Ovary (tissue), 9 donors: ENCODE results near the gene LIX1. TPM values are rescaled to one million over a fixed set of nuclear protein-coding genes. Genes with fewer than 3 reads are reported as not detected.

Experiments used
- DNase-seq, 5 donors: peaks; one replicate each; pipeline ENCODE4 v3.0.0-alpha.2; 2019 to 2020
- H3K27ac ChIP-seq, 2 donors: fragments of 200-600 bp; one replicate each; pipeline versions ENCODE4 v1.5.1 to v1.8.0; 2019 to 2022
- H3K27me3 ChIP-seq: fragments of 200-600 bp; one replicate; pipeline ENCODE4 v1.8.0; 2022
- H3K36me3 ChIP-seq: fragments of 200-600 bp; sonication (generic); one replicate; pipeline ENCODE4 v1.5.1; 2019
- H3K4me1 ChIP-seq: one replicate; pipeline ENCODE4 v1.8.1; 2013; ENCODE audit warnings: mild to moderate bottlenecking, moderate library complexity; ENCODE audit not compliant: insufficient read depth
- H3K4me3 ChIP-seq: fragments of 200-600 bp; sonication (generic); one replicate; pipeline ENCODE4 v1.5.1; 2017
- H3K9me3 ChIP-seq, 2 donors: fragments of 200-600 bp in 1 of 2; sonication (generic) in 1 of 2; one replicate each; pipeline versions ENCODE4 v1.5.1 to v1.8.1; 2013 to 2019; ENCODE audit warnings: mild to moderate bottlenecking in 1 of 2, moderate library complexity in 1 of 2
- EP300 ChIP-seq: sonication (generic); formaldehyde crosslinking; IDR thresholded peaks from one replicate; pipeline ENCODE4 v1.6.1; 2017; ENCODE audit warnings: antibody characterized with exemption
- POLR2A ChIP-seq: fragments of 450-650 bp; IDR thresholded peaks from one replicate; pipeline ENCODE4 v1.6.1; 2017; ENCODE audit warnings: antibody characterized with exemption, mild to moderate bottlenecking, moderate library complexity
- WGBS, 3 donors: extraction: QIAGEN DNeasy Blood & Tissue Kit in 1 of 3; methylation state at CpG; one replicate each; pipeline versions ENCODE4 v1.1.5 to v1.1.7; 2013 to 2017; 5-methylcytosine and 5-hydroxymethylcytosine counted together
- intact Hi-C, 4 donors: fragments of 100-400 bp; cut with DNase I; formaldehyde crosslinking; loops; one replicate each; pipeline versions ENCODE4 v1.11.0 to v1.15.1; 2022 to 2023
- polyA plus RNA-seq, 2 donors: library from polyadenylated mRNA; stranded (reverse); fragments of 200-250 nt in 1 of 2; fragments of 350-450 nt in 1 of 2; fragmentation: Illumina TruSeq in 1 of 2; extraction: RNeasy Lipid Tissue Mini Kit (QIAGEN cat#74804) in 1 of 2; gene quantifications; one replicate each; pipeline ENCODE4 v1.2.3, GENCODE V29; 2013 to 2014
- total RNA-seq, 7 donors: library from RNA; depleted of rRNA in 2 of 7; stranded (reverse); fragments of >200 nt in 2 of 7; fragmentation: NEBNext Ultra II Directional in 3 of 7; extraction: Animal tissue kit (Norgen Biotek cat#: 25700) in 3 of 7; gene quantifications; one replicate each; pipeline versions ENCODE4 v1.1.0 to v1.2.4, GENCODE V29; 2016 to 2023
- TF ChIP-seq, protein P1 (sequence below), 3 donors: fragments of 450-650 bp in 2 of 3; fragments of 200-600 bp in 1 of 3; IDR thresholded peaks; one replicate each; pipeline versions ENCODE4 v1.5.1 to v1.8.0; 2016 to 2022; ENCODE audit warnings: antibody characterized with exemption in 3 of 3, mild to moderate bottlenecking in 1 of 3
- donor health status: DM: no; HTN: no; CAD: no; lungs with moderate emphysema.
- donor health status: DM: no; HTN: no; CAD: no.
- donor health status: Bipolar disorder and iron deficiency.
- donor health status: DM: yes; HTN: yes; CAD: no.
- donor health status: DM: no; HTN: no; CAD: no.
- donor health status: DM: yes; HTN: yes; CAD: no.

LIX1 gene
- total and polyA plus RNA-seq, 9 donors, result 0.12 to 0.20 TPM; not detected in 7

DNA sequence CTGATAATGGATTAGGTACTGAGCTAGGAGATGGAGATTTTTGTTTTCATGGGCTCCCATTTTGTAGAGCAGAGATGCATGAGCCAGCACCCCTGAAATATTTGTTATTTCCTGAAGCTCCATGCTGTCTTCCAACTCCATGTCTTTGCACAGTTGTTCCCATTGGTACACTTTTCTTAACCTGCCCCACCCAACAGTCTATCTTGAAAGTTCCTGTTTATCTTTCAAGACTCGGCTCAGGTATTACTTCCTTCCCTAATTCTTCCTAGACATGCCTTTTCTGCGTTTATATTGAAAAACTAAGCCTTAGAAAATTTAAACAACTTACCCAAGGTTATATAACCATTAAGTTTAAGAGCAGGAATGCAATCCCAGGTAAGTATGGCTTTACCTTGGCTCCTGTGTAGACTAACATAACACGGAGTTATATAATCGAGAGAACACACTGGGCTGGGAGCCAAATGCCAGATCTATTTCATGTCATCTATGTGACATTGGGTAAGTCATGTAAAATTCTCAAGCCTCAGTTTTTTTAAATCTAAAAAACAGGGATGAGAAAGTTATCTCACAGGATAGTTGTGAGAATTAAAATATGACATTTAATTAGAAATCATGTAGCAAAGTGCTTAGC lies 67.4 kb downstream of the LIX1 start:
- Histone ChIP-seq H3K36me3 (no peaks in the 10 kb centered on the region), H3K27me3 (no peaks in the 10 kb centered on the region), H3K4me3 (no peak overlapping the region), H3K27ac (no peak overlapping the region), H3K9me3 (no peaks in the 10 kb centered on the region), H3K4me1 (no peaks in the 10 kb centered on the region)
- TF ChIP-seq, protein P1, sequence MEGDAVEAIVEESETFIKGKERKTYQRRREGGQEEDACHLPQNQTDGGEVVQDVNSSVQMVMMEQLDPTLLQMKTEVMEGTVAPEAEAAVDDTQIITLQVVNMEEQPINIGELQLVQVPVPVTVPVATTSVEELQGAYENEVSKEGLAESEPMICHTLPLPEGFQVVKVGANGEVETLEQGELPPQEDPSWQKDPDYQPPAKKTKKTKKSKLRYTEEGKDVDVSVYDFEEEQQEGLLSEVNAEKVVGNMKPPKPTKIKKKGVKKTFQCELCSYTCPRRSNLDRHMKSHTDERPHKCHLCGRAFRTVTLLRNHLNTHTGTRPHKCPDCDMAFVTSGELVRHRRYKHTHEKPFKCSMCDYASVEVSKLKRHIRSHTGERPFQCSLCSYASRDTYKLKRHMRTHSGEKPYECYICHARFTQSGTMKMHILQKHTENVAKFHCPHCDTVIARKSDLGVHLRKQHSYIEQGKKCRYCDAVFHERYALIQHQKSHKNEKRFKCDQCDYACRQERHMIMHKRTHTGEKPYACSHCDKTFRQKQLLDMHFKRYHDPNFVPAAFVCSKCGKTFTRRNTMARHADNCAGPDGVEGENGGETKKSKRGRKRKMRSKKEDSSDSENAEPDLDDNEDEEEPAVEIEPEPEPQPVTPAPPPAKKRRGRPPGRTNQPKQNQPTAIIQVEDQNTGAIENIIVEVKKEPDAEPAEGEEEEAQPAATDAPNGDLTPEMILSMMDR (IDR thresholded peaks at IDR 0.05), result no peak
- no peak for TF ChIP-seq POLR2A
- no peak for TF ChIP-seq EP300
- DNase-seq, result no peak
- intact Hi-C loops, result no loop called here
- 75 to 79% (median 77%) methylated on average over 4 of the region's 4 CpGs for WGBS, 3 donors

DNA sequence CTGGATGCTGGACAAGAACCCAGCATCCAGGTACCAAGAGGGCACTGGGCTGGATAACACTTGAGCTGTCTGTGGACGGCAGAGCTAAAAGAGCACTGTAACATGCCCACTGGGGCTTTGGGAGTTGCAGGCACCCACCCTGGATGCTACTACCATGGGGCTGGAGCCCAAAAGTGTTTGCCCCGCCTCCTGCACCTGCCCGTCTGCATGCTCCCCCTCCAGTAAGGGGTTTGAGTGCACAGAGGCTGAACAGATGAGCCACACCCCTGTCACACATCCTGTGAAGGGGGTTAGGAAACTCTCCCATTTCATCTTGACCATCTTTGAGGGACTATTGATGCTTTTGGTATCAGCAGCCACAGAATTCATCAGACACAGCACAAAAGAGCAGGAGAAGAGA lies 69.0 kb downstream of the LIX1 start:
- TF ChIP-seq EP300, result no peak
- TF ChIP-seq POLR2A, result no peak
- TF ChIP-seq, protein P1 (IDR thresholded peaks at IDR 0.05), result no peak
- H3K9me3 ChIP-seq, result no peaks in the 10 kb centered on the region
- intact Hi-C loops, result no loop called here
- no peak for DNase-seq
- H3K27ac ChIP-seq, result no peak overlapping the region
- no peaks in the 10 kb centered on the region for H3K36me3 ChIP-seq
- no peaks in the 10 kb centered on the region for H3K27me3 ChIP-seq
- no peak overlapping the region for H3K4me3 ChIP-seq
- no peaks in the 10 kb centered on the region for H3K4me1 ChIP-seq
- WGBS, 3 donors, result 93 to 94% (median 94%) methylated on average over 3 of the region's 3 CpGs

DNA sequence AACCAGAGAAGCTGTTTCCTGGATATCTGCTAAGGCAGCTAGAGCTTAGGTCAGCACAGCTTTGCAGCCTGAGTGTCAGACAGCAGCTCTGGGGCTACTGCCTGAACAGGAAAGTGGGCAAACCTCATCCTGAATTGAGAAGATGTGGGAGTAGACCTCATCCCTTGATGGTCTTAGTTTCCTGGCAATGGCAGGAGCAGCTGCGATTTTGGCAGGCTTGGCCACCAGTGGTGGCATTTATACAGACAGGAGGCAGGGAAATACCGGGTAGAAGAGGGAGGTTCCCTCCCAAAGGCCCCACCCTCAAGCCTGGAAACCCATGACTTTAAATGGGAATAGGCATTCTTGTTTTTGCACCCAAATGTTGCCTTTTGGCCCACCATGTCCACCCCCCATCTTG lies 69.7 kb downstream of the LIX1 start:
- H3K4me3 ChIP-seq, result no peak overlapping the region
- 59 to 83% (median 64%) methylated on average over 2 of the region's 2 CpGs for WGBS, 3 donors
- H3K27me3 ChIP-seq, result no peaks in the 10 kb centered on the region
- H3K36me3 ChIP-seq, result no peaks in the 10 kb centered on the region
- TF ChIP-seq, protein P1 (IDR thresholded peaks at IDR 0.05), result no peak
- no peaks in the 10 kb centered on the region for H3K9me3 ChIP-seq
- no peak for DNase-seq
- H3K4me1 ChIP-seq, result no peaks in the 10 kb centered on the region
- intact Hi-C loops, result no loop called here
- no peak overlapping the region for H3K27ac ChIP-seq

DNA sequence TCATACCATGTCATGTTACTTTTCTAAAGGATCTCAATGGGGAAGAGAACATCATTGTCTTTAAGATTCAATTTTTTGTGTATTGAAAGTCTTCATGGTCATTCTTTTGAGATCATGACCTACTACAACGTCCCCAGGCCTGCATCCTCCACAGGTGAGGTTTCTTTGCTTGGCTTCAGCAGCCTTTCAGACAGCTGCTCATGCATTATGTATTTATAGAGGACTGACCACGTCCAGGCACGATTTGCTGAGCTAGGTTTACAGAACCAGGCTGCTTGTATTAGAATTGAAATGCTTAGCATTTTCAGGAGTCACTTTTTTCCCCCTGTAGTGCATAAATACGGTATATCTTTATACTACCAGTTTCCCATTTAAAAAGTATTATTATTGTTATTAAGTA lies 70.4 kb downstream of the LIX1 start:
- Histone ChIP-seq H3K4me1 (no peaks in the 10 kb centered on the region), H3K27ac (no peak overlapping the region), H3K27me3 (no peaks in the 10 kb centered on the region), H3K9me3 (no peaks in the 10 kb centered on the region), H3K4me3 (no peak overlapping the region), H3K36me3 (no peaks in the 10 kb centered on the region)
- 78 to 85% (median 81%) methylated on average over 4 of the region's 4 CpGs for WGBS, 3 donors
- intact Hi-C loops, result no loop called here
- TF ChIP-seq POLR2A, result no peak
- TF ChIP-seq EP300, result no peak
- TF ChIP-seq, protein P1 (IDR thresholded peaks at IDR 0.05), result no peak
- DNase-seq, result no peak
